ENCODE results near the gene SCGB3A2.

DNA sequence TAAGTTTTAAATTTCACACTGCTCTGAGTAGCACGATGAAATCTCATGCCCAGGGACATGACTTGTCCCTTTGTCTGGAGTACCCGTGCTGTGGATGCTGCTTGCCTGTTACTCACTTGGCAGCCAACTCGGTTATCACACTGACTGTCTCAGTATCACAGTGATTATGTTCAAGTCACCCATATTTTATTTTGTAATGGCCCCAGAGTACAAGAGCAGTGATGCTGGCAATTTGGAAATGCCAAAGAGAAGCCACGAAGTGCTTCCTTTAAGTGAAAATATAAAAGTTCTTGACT is 22.8 kb upstream of the SCGB3A2 start:
- TF ChIP-seq, protein P1, sequence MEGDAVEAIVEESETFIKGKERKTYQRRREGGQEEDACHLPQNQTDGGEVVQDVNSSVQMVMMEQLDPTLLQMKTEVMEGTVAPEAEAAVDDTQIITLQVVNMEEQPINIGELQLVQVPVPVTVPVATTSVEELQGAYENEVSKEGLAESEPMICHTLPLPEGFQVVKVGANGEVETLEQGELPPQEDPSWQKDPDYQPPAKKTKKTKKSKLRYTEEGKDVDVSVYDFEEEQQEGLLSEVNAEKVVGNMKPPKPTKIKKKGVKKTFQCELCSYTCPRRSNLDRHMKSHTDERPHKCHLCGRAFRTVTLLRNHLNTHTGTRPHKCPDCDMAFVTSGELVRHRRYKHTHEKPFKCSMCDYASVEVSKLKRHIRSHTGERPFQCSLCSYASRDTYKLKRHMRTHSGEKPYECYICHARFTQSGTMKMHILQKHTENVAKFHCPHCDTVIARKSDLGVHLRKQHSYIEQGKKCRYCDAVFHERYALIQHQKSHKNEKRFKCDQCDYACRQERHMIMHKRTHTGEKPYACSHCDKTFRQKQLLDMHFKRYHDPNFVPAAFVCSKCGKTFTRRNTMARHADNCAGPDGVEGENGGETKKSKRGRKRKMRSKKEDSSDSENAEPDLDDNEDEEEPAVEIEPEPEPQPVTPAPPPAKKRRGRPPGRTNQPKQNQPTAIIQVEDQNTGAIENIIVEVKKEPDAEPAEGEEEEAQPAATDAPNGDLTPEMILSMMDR (IDR thresholded peaks at IDR 0.05) = no peak
- TF ChIP-seq POLR2A (IDR thresholded peaks at IDR 0.05) = no peak
